Sciatic nerve (tissue), 2 donors: Measurements from ENCODE around the gene TANC1. TPM values are rescaled to one million over a fixed set of nuclear protein-coding genes. Genes with fewer than 3 reads are reported as not detected.
"Not testable (repeated sequence)": the region's sequence is repeated elsewhere in the genome, so short reads cannot be mapped to it uniquely, and the experiment has no call there.

Experiments used
- ATAC-seq: fragments of 200-7000 bp; cut with Tn5 transposase; one replicate; pipeline ENCODE4 v1.9.1; 2020; ENCODE audit warnings: mild to moderate bottlenecking, moderate library complexity
- DNase-seq: peaks from one replicate; pipeline ENCODE4 v3.0.0-alpha.2; 2020; ENCODE audit warnings: low spot score
- intact Hi-C: fragments of 100-400 bp; cut with DNase I; formaldehyde crosslinking; loops from one replicate; pipeline ENCODE4 v1.14.2; 2022
- total RNA-seq: library from RNA; stranded (reverse); fragmentation: NEBNext Ultra II Directional; extraction: Animal tissue kit (Norgen Biotek cat#: 25700); gene quantifications from one replicate; pipeline ENCODE4 v1.2.1, GENCODE V29; 2021
- donor health status: DM: no; HTN: no; CAD: no.
- donor health status: DM: no; HTN: no; CAD: no.

Gene TANC1
- total RNA-seq, 1 donor from 2014 or later: 50.3 TPM

GRCh38 chr2:159013103-159013502, 44.7 kb downstream of the TANC1 start:
- intact Hi-C loops: no loop called here
- ATAC-seq (no peak), DNase-seq (no peak)

- ATAC-seq (no peak), DNase-seq (no peak)
- intact Hi-C loops: no loop called here
These were observed 46.7 kb downstream of the TANC1 start for GRCh38 chr2:159015174-159015573.

- DNase-seq (no peak), ATAC-seq (no peak)
- intact Hi-C loops: no loop called here
These were observed 47.4 kb downstream of the TANC1 start for GRCh38 chr2:159015823-159016222.

- DNase-seq: no peak
- intact Hi-C loops: no loop called here
These were observed 49.4 kb downstream of the TANC1 start for GRCh38 chr2:159017837-159018236.

GRCh38 chr2:159019021-159019420, 50.6 kb downstream of the TANC1 start:
- DNase-seq: no peak
- no peak for ATAC-seq
- intact Hi-C loops: no loop called here

More at GRCh38 chr2:159017837-159018236, 49.4 kb downstream of the TANC1 start:
- no peak for ATAC-seq

GRCh38 chr2:159022019-159022418, 53.6 kb downstream of the TANC1 start:
- intact Hi-C loops: loop anchor here (5.0 kb wide), 1 partner anchor 490 kb away; no protein-coding TSS in a partner anchor
- DNase-seq (no peak), ATAC-seq (no peak)

- ATAC-seq (no peak), DNase-seq (no peak)
- intact Hi-C loops: no loop called here
These were observed 57.7 kb downstream of the TANC1 start for GRCh38 chr2:159026170-159026569.

- ATAC-seq (no peak), DNase-seq (no peak)
- intact Hi-C loops: no loop called here
These were observed 60.3 kb downstream of the TANC1 start for GRCh38 chr2:159028776-159029175.

- intact Hi-C loops: no loop called here
- ATAC-seq (no peak), DNase-seq (no peak)
These were observed 61.5 kb downstream of the TANC1 start for GRCh38 chr2:159029936-159030335.

- no peak for DNase-seq
- intact Hi-C loops: no loop called here
- ATAC-seq: peak; percentile 96
These were observed 62.4 kb downstream of the TANC1 start for GRCh38 chr2:159030674-159031380.

GRCh38 chr2:159032146-159032545, 63.7 kb downstream of the TANC1 start:
- no peak for ATAC-seq
- DNase-seq: no peak
- intact Hi-C loops: no loop called here

GRCh38 chr2:159032580-159032979, 64.1 kb downstream of the TANC1 start:
- no peak for ATAC-seq
- DNase-seq: no peak
- intact Hi-C loops: no loop called here

- intact Hi-C loops: no loop called here
- DNase-seq: no peak
- ATAC-seq: no peak
These were observed 66.3 kb downstream of the TANC1 start for GRCh38 chr2:159034713-159035112.

- intact Hi-C loops: no loop called here
- ATAC-seq: peak; percentile 43
- no peak for DNase-seq
These were observed 67.5 kb downstream of the TANC1 start for GRCh38 chr2:159035790-159036411.

- DNase-seq, intact Hi-C loops, ATAC-seq: not testable (repeated sequence)
These were observed 68.0 kb downstream of the TANC1 start for GRCh38 chr2:159036461-159036860.

- intact Hi-C loops, DNase-seq, ATAC-seq: not testable (repeated sequence)
These were observed 72.9 kb downstream of the TANC1 start for GRCh38 chr2:159041328-159041727.

GRCh38 chr2:159042115-159042850, 73.8 kb downstream of the TANC1 start:
- intact Hi-C loops: no loop called here

GRCh38 chr2:159043710-159044109, 75.3 kb downstream of the TANC1 start:
- intact Hi-C loops: no loop called here
- ATAC-seq (no peak), DNase-seq (no peak)

More at GRCh38 chr2:159042115-159042850, 73.8 kb downstream of the TANC1 start:
- no peak for ATAC-seq
- no peak for DNase-seq

GRCh38 chr2:159044804-159045286, 76.4 kb downstream of the TANC1 start:
- DNase-seq (no peak), ATAC-seq (peak; percentile 78)
- intact Hi-C loops: no loop called here
